ENCODE data around the gene PSMG1. TPM values are rescaled to one million over a fixed set of nuclear protein-coding genes. Genes with fewer than 3 reads are reported as not detected.

PSMG1 gene
- total and polyA plus RNA-seq, 7 donors = 12.7 to 67.9 (median 28.8) TPM

- Histone ChIP-seq H3K36me3 (peaks cover 12 to 97% (median 24%) of the 10 kb centered on the region in 4 donors), H3K4me3 (no peak overlapping the region), H3K4me1 (peaks cover 0 to 8% (median 0%) of the 10 kb centered on the region in 4 donors), H3K9me3 (no peaks in the 10 kb centered on the region), H3K27me3 (no peaks in the 10 kb centered on the region), H3K27ac (no peak overlapping the region)
- DNase-seq = no peak
- intact Hi-C loops (cut with DNase I) = no loop called here
- TF ChIP-seq EP300 (IDR thresholded peaks at IDR 0.05) = no peak
- 41 to 65% methylated on average over 5 of the region's 5 CpGs for WGBS, 2 donors
These were observed 14.4 kb upstream of the PSMG1 start for GRCh38 chr21:39197448-39198233.

DNA sequence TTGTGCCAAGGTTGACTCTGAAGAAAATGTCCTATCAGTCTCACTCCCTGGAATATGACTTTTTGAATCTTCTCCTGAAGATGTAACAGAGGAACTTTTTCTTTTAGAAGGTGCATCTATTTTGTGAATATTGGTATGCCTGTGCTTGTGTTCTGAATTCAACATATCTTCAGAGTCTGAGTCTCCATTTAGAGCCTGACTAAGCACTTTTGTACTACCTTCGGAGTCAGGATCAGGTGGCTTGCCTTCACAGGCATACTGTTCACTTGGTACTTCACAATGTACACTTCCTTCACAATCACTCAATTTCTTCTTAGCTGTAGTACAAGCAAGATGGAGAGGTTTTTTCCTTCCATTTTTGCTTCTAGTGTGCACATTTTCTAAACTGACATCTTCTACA is 13.6 kb upstream of the PSMG1 start:
- no peak for DNase-seq

GRCh38 chr21:39196310-39196709 is 13.1 kb upstream of the PSMG1 start:
- Histone ChIP-seq H3K36me3 (peaks cover 12 to 84% (median 19%) of the 10 kb centered on the region in 4 donors), H3K4me1 (peaks cover 0 to 8% (median 0%) of the 10 kb centered on the region in 4 donors), H3K4me3 (no peak overlapping the region), H3K9me3 (no peaks in the 10 kb centered on the region), H3K27me3 (no peaks in the 10 kb centered on the region), H3K27ac (no peak overlapping the region)
- intact Hi-C loops (cut with DNase I) = no loop called here
- TF ChIP-seq POLR2A (IDR thresholded peaks at IDR 0.05) (no peak), EP300 (IDR thresholded peaks at IDR 0.05) (no peak), POLR2AphosphoS5 (IDR thresholded peaks at IDR 0.05) (no peak), CTCF (IDR thresholded peaks at IDR 0.05) (no peak)
- no peak for DNase-seq
- WGBS, 2 donors = 34 to 70% methylated on average over 7 of the region's 7 CpGs

More for the DNA sequence above, 13.6 kb upstream of the PSMG1 start:
- no peaks in the 10 kb centered on the region for H3K27me3 ChIP-seq
- H3K9me3 ChIP-seq = no peaks in the 10 kb centered on the region
- 92 to 93% methylated on average over 1 of the region's 1 CpG for WGBS, 2 donors
- intact Hi-C loops (cut with DNase I) = no loop called here
- peaks cover 12 to 89% (median 22%) of the 10 kb centered on the region in 4 donors for H3K36me3 ChIP-seq
- no peak for TF ChIP-seq POLR2AphosphoS5 (IDR thresholded peaks at IDR 0.05)
- TF ChIP-seq CTCF (IDR thresholded peaks at IDR 0.05) = no peak
- no peak for TF ChIP-seq EP300 (IDR thresholded peaks at IDR 0.05)
- no peak for TF ChIP-seq POLR2A (IDR thresholded peaks at IDR 0.05)
- H3K4me3 ChIP-seq = no peak overlapping the region
- H3K27ac ChIP-seq = no peak overlapping the region
- peaks cover 0 to 8% (median 0%) of the 10 kb centered on the region in 4 donors for H3K4me1 ChIP-seq

DNA sequence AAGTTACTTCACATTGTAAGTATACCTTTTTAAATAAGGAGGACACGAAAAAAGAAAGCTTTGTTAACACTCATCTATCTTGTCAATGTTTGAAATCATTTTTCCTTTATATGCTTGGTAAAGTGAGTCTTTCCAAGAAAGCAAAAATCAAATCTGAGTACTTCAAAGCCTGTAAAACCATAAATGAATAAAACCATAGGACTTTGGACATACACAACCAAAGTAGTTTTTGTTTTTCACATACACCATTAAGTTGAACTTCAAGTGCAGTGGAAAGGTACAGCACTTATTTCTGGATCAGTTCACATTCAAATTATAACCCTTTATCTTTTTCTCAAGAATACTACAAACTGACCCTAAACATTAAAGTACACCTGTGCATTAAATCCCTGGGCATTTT is 10.1 kb upstream of the PSMG1 start:
- no peak for TF ChIP-seq POLR2A (IDR thresholded peaks at IDR 0.05)
- TF ChIP-seq CTCF (IDR thresholded peaks at IDR 0.05) = no peak
- TF ChIP-seq EP300 (IDR thresholded peaks at IDR 0.05) = no peak
- TF ChIP-seq POLR2AphosphoS5 (IDR thresholded peaks at IDR 0.05) = no peak
- DNase-seq = no peak
- no peaks in the 10 kb centered on the region for H3K9me3 ChIP-seq
- 21 to 63% methylated on average over 1 of the region's 1 CpG for WGBS, 2 donors
- intact Hi-C loops (cut with DNase I) = no loop called here
- no peaks in the 10 kb centered on the region for H3K4me1 ChIP-seq
- no peak overlapping the region for H3K27ac ChIP-seq
- H3K4me3 ChIP-seq = no peak overlapping the region
- H3K36me3 ChIP-seq = peaks cover 1 to 56% (median 4%) of the 10 kb centered on the region in 4 donors
- H3K27me3 ChIP-seq = no peaks in the 10 kb centered on the region

DNA sequence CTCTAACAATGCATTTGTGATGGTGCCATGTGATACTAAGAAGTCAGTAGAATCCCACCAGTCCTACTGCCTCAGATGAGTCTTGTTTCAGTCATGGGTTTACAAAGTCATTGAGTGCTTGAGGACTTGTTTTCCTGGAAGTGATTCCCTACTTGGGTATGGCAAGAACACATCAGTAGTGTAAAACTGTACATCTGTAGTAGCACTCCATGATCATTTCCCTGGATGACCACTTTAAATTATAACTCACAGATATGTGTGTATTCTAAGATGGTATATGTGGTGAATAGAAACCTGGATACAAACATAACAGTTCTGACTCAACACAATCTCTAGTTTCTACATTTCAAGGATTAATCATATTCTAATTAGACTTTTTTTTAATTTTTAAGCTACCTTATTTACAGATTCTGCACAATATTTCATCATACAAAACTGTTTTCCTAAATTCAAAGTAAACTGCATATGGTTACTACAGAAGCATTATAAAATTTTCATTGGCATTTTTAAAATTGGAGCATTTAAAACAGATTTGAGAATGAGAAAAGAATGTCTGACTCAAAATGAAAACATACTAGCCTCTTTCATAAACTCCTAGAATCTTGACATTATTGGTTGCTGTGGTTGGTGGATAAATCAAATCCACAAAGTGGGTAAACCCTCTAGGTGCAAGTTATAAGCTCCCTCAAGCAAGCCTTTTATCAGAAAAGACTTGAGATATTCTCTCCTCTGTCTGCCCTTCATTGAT is 6.8 kb upstream of the PSMG1 start:
- DNase-seq = no peak
- Histone ChIP-seq H3K9me3 (no peaks in the 10 kb centered on the region), H3K4me3 (no peak overlapping the region), H3K27ac (no peak overlapping the region), H3K36me3 (peaks cover 0 to 24% (median 0%) of the 10 kb centered on the region in 4 donors), H3K4me1 (peaks cover 0 to 15% (median 8%) of the 10 kb centered on the region in 4 donors), H3K27me3 (no peaks in the 10 kb centered on the region)
- intact Hi-C loops (cut with DNase I) = loop anchor here (10.0 kb wide), 1 partner anchor 1625 kb away; no protein-coding TSS in a partner anchor
- TF ChIP-seq POLR2AphosphoS5 (IDR thresholded peaks at IDR 0.05) = no peak
- no peak for TF ChIP-seq EP300 (IDR thresholded peaks at IDR 0.05)
- TF ChIP-seq CTCF (IDR thresholded peaks at IDR 0.05) = no peak
- TF ChIP-seq POLR2A (IDR thresholded peaks at IDR 0.05) = no peak
